GM18951 (cell line): ENCODE measurements around the gene MMEL1.

Experiments used
- POLR2A ChIP-seq: IDR thresholded peaks from 4 replicates; pipeline ENCODE4 v1.6.1; 2011; ENCODE audit warnings: mild to moderate bottlenecking; ENCODE audit not compliant: insufficient read length, insufficient read depth; ENCODE audit errors: extremely low read depth
- in situ Hi-C: fragments of 300-500 bp; cut with MboI; formaldehyde crosslinking; loops from one replicate; pipeline ENCODE4 v1.12.0; 2022; ENCODE audit warnings: low sequenced_read_pairs, mixed read lengths, inconsistent platforms; ENCODE audit not compliant: unreplicated experiment

The MMEL1 gene

GRCh38 chr1:2650967-2651645 lies 18.3 kb upstream of the MMEL1 start:
- TF ChIP-seq POLR2A: no peak
- in situ Hi-C loops: loop anchor here (10.0 kb wide), 1 partner anchor 104 kb away; no protein-coding TSS in a partner anchor

GRCh38 chr1:2646837-2647236 lies 14.0 kb upstream of the MMEL1 start:
- TF ChIP-seq POLR2A: no peak
- in situ Hi-C loops: no loop called here

GRCh38 chr1:2645776-2646175 lies 13.0 kb upstream of the MMEL1 start:
- in situ Hi-C loops: no loop called here
- no peak for TF ChIP-seq POLR2A

- in situ Hi-C loops: no loop called here
- no peak for TF ChIP-seq POLR2A
Measured at GRCh38 chr1:2645143-2645542, 12.3 kb upstream of the MMEL1 start.

- no peak for TF ChIP-seq POLR2A
- in situ Hi-C loops: no loop called here
Measured at GRCh38 chr1:2644591-2645101, 11.8 kb upstream of the MMEL1 start.

GRCh38 chr1:2644171-2644570 lies 11.4 kb upstream of the MMEL1 start:
- in situ Hi-C loops: no loop called here
- no peak for TF ChIP-seq POLR2A

GRCh38 chr1:2643414-2644077 lies 10.7 kb upstream of the MMEL1 start:
- TF ChIP-seq POLR2A: no peak
- in situ Hi-C loops: no loop called here

GRCh38 chr1:2642560-2643413 lies 10.0 kb upstream of the MMEL1 start:
- TF ChIP-seq POLR2A: peak; percentile 84
- in situ Hi-C loops: no loop called here

GRCh38 chr1:2642131-2642559 lies 9.3 kb upstream of the MMEL1 start:
- in situ Hi-C loops: no loop called here
- TF ChIP-seq POLR2A: no peak

- in situ Hi-C loops: no loop called here
- TF ChIP-seq POLR2A: no peak
Measured at GRCh38 chr1:2641381-2642130, 8.7 kb upstream of the MMEL1 start.

GRCh38 chr1:2640626-2641025 lies 7.8 kb upstream of the MMEL1 start:
- in situ Hi-C loops: no loop called here
- TF ChIP-seq POLR2A: no peak

GRCh38 chr1:2639607-2640521 lies 7.0 kb upstream of the MMEL1 start:
- in situ Hi-C loops: no loop called here

More at GRCh38 chr1:2639607-2640521, 7.0 kb upstream of the MMEL1 start:
- no peak for TF ChIP-seq POLR2A
